Measurements from ENCODE around the gene EGFL8. TPM values are rescaled to one million over a fixed set of nuclear protein-coding genes. Genes with fewer than 3 reads are reported as not detected.

The EGFL8 gene
- polyA plus RNA-seq (2013, experiment 1 of 2), result 30.7 TPM
- polyA plus RNA-seq (2013, experiment 2 of 2), result 29.1 TPM

DNA sequence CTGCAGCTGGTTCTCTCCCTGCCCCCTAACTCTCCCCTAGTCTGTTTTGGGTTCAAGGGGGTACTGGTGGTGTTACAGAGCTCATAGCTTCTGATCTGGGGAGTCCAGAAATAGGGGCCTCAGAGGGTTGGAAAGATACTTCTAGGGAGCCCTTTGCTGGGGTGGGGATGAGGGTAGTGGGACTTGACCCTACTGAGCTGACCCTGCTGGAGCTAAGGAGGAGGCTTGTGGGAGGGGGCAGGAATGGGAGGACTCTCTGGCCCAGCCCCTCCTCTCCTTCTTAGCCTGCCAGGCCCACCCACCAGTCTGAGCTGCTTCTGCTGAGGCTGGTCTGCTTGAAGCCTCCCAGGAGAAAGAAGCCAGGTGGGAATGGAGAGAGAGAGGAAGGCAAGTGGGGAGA lies at the start of gene EGFL8:
TSS of gene EGFL8 (plus strand) at position 301 of the 400 bp plus-strand sequence. CDS start 1,571 bp downstream, outside the sequence.
- Histone ChIP-seq H3K4me1 (ENCODE audit: control insufficient read depth, insufficient read depth, low read length, poor library complexity, severe bottlenecking) (peaks cover 8% of the 10 kb centered on the region), H3K27ac (ENCODE audit: low read depth, low read length, severe bottlenecking) (peak within 1 kb of the TSS; percentile 83)

DNA sequence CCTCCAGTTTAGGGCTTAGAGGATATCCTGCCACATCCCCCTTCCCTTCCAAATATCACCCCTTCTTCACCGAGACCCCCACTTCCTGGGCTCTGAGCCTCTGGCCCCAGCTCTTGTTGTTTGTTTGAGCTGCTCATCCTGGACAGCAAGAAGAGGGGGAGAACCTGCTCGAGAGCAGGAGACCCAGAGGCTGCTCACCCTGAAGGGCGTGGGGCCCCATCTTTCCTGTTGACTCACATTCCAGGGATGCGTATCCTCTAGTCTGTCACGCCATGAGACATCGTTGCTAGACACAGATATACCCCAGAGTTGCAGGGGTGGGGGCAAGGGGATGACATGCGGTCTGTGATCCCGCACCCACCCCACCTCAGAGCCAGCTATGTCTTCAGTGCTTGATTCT lies 49.6 kb upstream of the EGFL8 start:
- Histone ChIP-seq H3K4me3 (ENCODE audit: extremely low read depth, insufficient read depth, low read length, poor library complexity, severe bottlenecking) (no peak overlapping the region), H3K9me3 (ENCODE audit: control insufficient read depth, low read length) (no peaks in the 10 kb centered on the region), H3K36me3 (ENCODE audit: control insufficient read depth, insufficient read depth, low read length) (peaks cover 37% of the 10 kb centered on the region), H3K27ac (ENCODE audit: low read depth, low read length, severe bottlenecking) (no peak overlapping the region), H3K4me1 (ENCODE audit: control insufficient read depth, insufficient read depth, low read length, poor library complexity, severe bottlenecking) (peaks cover 7% of the 10 kb centered on the region)
- 72 to 98% methylated on average over 5 to 6 of the region's 8 CpGs for WGBS, 2 experiments (ENCODE audit: insufficient coverage in 2 of 2)

More for the DNA sequence above, at the start of gene EGFL8:
- Histone ChIP-seq H3K36me3 (ENCODE audit: control insufficient read depth, insufficient read depth, low read length) (peaks cover 80% of the 10 kb centered on the region), H3K9me3 (ENCODE audit: control insufficient read depth, low read length) (no peaks in the 10 kb centered on the region), H3K4me3 (ENCODE audit: extremely low read depth, insufficient read depth, low read length, poor library complexity, severe bottlenecking) (no peak within 1 kb of the TSS)

DNA sequence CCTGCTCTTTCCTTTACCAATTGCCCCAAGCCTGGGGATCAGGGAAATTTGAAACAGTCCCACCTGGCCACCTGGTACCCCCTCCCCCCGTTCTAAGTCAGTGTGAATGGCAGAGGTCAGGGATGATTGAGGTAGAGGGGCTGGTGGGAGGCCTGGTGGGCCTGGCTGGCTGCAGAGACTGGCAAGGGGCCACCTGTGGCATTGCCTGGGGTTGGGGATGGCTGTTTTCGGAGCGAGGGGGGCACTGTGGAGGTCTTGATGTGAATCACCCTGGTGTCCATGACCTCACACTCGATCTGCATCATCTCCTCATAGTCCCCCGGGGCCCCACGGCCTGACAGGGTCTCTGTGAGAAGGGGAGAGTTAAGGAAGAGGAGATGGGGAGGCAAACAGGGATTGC lies 48.8 kb upstream of the EGFL8 start:
- Histone ChIP-seq H3K27ac (ENCODE audit: low read depth, low read length, severe bottlenecking) (no peak overlapping the region), H3K4me1 (ENCODE audit: control insufficient read depth, insufficient read depth, low read length, poor library complexity, severe bottlenecking) (peaks cover 7% of the 10 kb centered on the region), H3K9me3 (ENCODE audit: control insufficient read depth, low read length) (no peaks in the 10 kb centered on the region), H3K4me3 (ENCODE audit: extremely low read depth, insufficient read depth, low read length, poor library complexity, severe bottlenecking) (no peak overlapping the region), H3K36me3 (ENCODE audit: control insufficient read depth, insufficient read depth, low read length) (peaks cover 42% of the 10 kb centered on the region)
- 93 to 100% methylated on average over 2 to 3 of the region's 6 CpGs for WGBS, 2 experiments (ENCODE audit: insufficient coverage in 2 of 2)

DNA sequence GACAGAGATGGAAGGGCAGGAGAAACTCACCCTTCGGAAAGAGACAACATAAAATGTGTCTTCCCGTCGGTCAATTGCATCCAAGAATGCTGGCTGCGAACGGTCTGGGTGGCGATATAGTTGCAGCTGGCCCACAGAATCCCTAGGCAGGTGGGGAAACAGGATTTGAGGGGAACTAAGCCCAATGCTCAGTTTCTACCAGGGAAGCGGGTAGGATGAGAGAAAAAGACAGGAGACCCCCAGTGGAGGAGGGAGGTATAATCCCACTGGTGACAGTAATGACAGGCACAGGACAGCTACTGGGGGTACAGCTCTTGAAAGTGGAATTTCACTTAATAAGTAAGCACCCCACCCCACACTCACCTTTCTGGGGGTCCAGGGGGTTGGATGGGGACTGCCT lies 47.7 kb upstream of the EGFL8 start:
- Histone ChIP-seq H3K4me3 (ENCODE audit: extremely low read depth, insufficient read depth, low read length, poor library complexity, severe bottlenecking) (no peak overlapping the region), H3K9me3 (ENCODE audit: control insufficient read depth, low read length) (no peaks in the 10 kb centered on the region), H3K36me3 (ENCODE audit: control insufficient read depth, insufficient read depth, low read length) (peaks cover 51% of the 10 kb centered on the region), H3K4me1 (ENCODE audit: control insufficient read depth, insufficient read depth, low read length, poor library complexity, severe bottlenecking) (peaks cover 7% of the 10 kb centered on the region), H3K27ac (ENCODE audit: low read depth, low read length, severe bottlenecking) (no peak overlapping the region)
- 93 to 95% methylated on average over 7 of the region's 7 CpGs for WGBS, 2 experiments (ENCODE audit: insufficient coverage in 2 of 2)

- Histone ChIP-seq H3K36me3 (ENCODE audit: control insufficient read depth, insufficient read depth, low read length) (peaks cover 57% of the 10 kb centered on the region), H3K27ac (ENCODE audit: low read depth, low read length, severe bottlenecking) (no peak overlapping the region), H3K4me1 (ENCODE audit: control insufficient read depth, insufficient read depth, low read length, poor library complexity, severe bottlenecking) (peaks cover 7% of the 10 kb centered on the region), H3K4me3 (ENCODE audit: extremely low read depth, insufficient read depth, low read length, poor library complexity, severe bottlenecking) (no peak overlapping the region), H3K9me3 (ENCODE audit: control insufficient read depth, low read length) (no peaks in the 10 kb centered on the region)
- WGBS, 2 experiments (ENCODE audit: insufficient coverage in 2 of 2), result 74 to 100% methylated on average over 4 to 5 of the region's 9 CpGs
Measured at GRCh38 chr6:32117461-32117860, 46.9 kb upstream of the EGFL8 start.

DNA sequence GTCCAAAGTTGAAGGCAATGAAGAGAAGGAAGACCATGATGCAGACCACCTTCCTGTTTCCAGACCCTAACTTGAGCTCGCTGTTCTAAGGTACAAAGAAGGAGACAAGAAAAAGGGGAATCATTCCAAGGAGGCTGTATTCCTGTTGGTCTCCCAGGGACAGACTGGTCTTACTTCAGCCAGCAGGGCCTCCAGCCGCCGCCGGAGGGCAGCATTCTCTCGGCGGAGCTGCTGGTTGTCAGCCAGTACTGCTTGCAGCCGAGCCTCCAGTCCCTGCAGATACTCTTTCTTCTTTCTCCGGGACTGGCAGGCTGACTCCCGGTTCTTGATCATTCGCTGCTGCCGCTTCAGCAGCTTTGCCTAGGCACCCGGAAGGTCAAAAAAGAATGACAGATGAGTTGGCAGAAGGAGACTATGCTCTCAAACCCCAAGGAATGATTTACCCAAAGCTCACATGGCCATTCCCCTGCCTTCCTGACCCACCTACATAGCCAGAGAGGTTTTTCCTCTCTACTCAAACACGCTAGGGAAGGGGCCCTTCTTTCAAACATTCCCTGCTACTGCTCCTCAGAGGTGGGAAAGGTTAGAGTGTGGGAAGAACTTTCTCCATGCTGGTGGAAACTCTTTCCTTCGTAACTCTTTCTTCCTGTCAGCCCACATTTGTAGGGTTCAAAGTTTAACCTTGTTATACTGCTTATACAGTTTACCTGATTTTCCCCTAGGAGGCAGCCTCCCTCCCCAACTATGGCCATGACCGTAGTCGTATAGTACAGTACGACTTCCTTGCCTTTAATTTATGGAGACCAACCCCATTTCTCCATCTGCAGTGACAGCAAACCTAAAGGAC lies 45.4 kb upstream of the EGFL8 start:
- H3K4me3 ChIP-seq (ENCODE audit: extremely low read depth, insufficient read depth, low read length, poor library complexity, severe bottlenecking), result no peak overlapping the region
- peaks cover 70% of the 10 kb centered on the region for H3K36me3 ChIP-seq (ENCODE audit: control insufficient read depth, insufficient read depth, low read length)
- H3K4me1 ChIP-seq (ENCODE audit: control insufficient read depth, insufficient read depth, low read length, poor library complexity, severe bottlenecking), result peaks cover 7% of the 10 kb centered on the region
- H3K9me3 ChIP-seq (ENCODE audit: control insufficient read depth, low read length), result no peaks in the 10 kb centered on the region
- peak overlapping the region; percentile 55 for H3K27ac ChIP-seq (ENCODE audit: low read depth, low read length, severe bottlenecking)
- 16 to 26% methylated on average over 14 to 16 of the region's 17 CpGs for WGBS, 2 experiments (ENCODE audit: insufficient coverage in 2 of 2)

GRCh38 chr6:32120573-32121059 lies 43.8 kb upstream of the EGFL8 start:
- no peak overlapping the region for H3K27ac ChIP-seq (ENCODE audit: low read depth, low read length, severe bottlenecking)
- H3K4me3 ChIP-seq (ENCODE audit: extremely low read depth, insufficient read depth, low read length, poor library complexity, severe bottlenecking), result no peak overlapping the region
- WGBS, 2 experiments (ENCODE audit: insufficient coverage in 2 of 2), result 88 to 93% methylated on average over 5 to 7 of the region's 12 CpGs
- no peaks in the 10 kb centered on the region for H3K9me3 ChIP-seq (ENCODE audit: control insufficient read depth, low read length)
- peaks cover 4% of the 10 kb centered on the region for H3K4me1 ChIP-seq (ENCODE audit: control insufficient read depth, insufficient read depth, low read length, poor library complexity, severe bottlenecking)
- H3K36me3 ChIP-seq (ENCODE audit: control insufficient read depth, insufficient read depth, low read length), result peaks cover 77% of the 10 kb centered on the region

- Histone ChIP-seq H3K9me3 (ENCODE audit: control insufficient read depth, low read length) (no peaks in the 10 kb centered on the region), H3K4me1 (ENCODE audit: control insufficient read depth, insufficient read depth, low read length, poor library complexity, severe bottlenecking) (peaks cover 13% of the 10 kb centered on the region), H3K4me3 (ENCODE audit: extremely low read depth, insufficient read depth, low read length, poor library complexity, severe bottlenecking) (no peak overlapping the region), H3K36me3 (ENCODE audit: control insufficient read depth, insufficient read depth, low read length) (peaks cover 61% of the 10 kb centered on the region), H3K27ac (ENCODE audit: low read depth, low read length, severe bottlenecking) (no peak overlapping the region)
- WGBS, 2 experiments (ENCODE audit: insufficient coverage in 2 of 2), result 98% methylated on average over 4 of the region's 4 CpGs; no CpG with 5 or more reads in 1 of the 2 experiments
Measured at GRCh38 chr6:32123681-32124080, 40.7 kb upstream of the EGFL8 start.

- H3K36me3 ChIP-seq (ENCODE audit: control insufficient read depth, insufficient read depth, low read length), result peaks cover 40% of the 10 kb centered on the region
- no peak overlapping the region for H3K27ac ChIP-seq (ENCODE audit: low read depth, low read length, severe bottlenecking)
- H3K4me1 ChIP-seq (ENCODE audit: control insufficient read depth, insufficient read depth, low read length, poor library complexity, severe bottlenecking), result peaks cover 16% of the 10 kb centered on the region
- H3K9me3 ChIP-seq (ENCODE audit: control insufficient read depth, low read length), result no peaks in the 10 kb centered on the region
- WGBS, 2 experiments (ENCODE audit: insufficient coverage in 2 of 2), result 83 to 89% methylated on average over 5 to 7 of the region's 8 CpGs
- peak overlapping the region; percentile 98 for H3K4me3 ChIP-seq (ENCODE audit: extremely low read depth, insufficient read depth, low read length, poor library complexity, severe bottlenecking)
Measured at GRCh38 chr6:32126880-32127279, 37.5 kb upstream of the EGFL8 start.

- Histone ChIP-seq H3K4me1 (ENCODE audit: control insufficient read depth, insufficient read depth, low read length, poor library complexity, severe bottlenecking) (peaks cover 16% of the 10 kb centered on the region), H3K27ac (ENCODE audit: low read depth, low read length, severe bottlenecking) (peak overlapping the region; percentile 94), H3K36me3 (ENCODE audit: control insufficient read depth, insufficient read depth, low read length) (peaks cover 36% of the 10 kb centered on the region), H3K4me3 (ENCODE audit: extremely low read depth, insufficient read depth, low read length, poor library complexity, severe bottlenecking) (peak overlapping the region; percentile 98), H3K9me3 (ENCODE audit: control insufficient read depth, low read length) (no peaks in the 10 kb centered on the region)
- WGBS, 2 experiments (ENCODE audit: insufficient coverage in 2 of 2), result 15 to 28% methylated on average over 7 to 9 of the region's 9 CpGs
Measured at GRCh38 chr6:32127409-32127716, 37.0 kb upstream of the EGFL8 start.
